GM23338 (cell line): ENCODE data around the gene GALNT16. TPM values are rescaled to one million over a fixed set of nuclear protein-coding genes. Genes with fewer than 3 reads are reported as not detected.

Source experiments
- ATAC-seq: fragments of 200-7000 bp; cut with Tn5 transposase; 3 replicates; pipeline ENCODE4 v1.9.1; 2020
- DNase-seq: peaks from one replicate; pipeline ENCODE4 v3.0.0-alpha.2; 2015; ENCODE audit warnings: low spot score
- H2AFZ ChIP-seq: fragments of 200-600 bp; sonication (generic); 2 replicates; pipeline ENCODE4 v1.8.0; 2016; ENCODE audit warnings: antibody characterized with exemption, mild to moderate bottlenecking, moderate library complexity
- H3F3A ChIP-seq: fragments of 200-600 bp; sonication (generic); replicated peaks from 2 replicates; pipeline ENCODE4 v1.8.0; 2017; ENCODE audit warnings: antibody characterized with exemption, mixed run types, low read depth
- H3K27ac ChIP-seq: fragments of 200-600 bp; sonication (generic); 2 replicates; pipeline ENCODE4 v1.6.1; 2016; ENCODE audit warnings: low read depth
- H3K27me3 ChIP-seq: fragments of 200-600 bp; sonication (generic); 2 replicates; pipeline ENCODE4 v1.8.0; 2016; ENCODE audit warnings: mild to moderate bottlenecking, mixed run types, moderate library complexity; ENCODE audit not compliant: insufficient read depth
- H3K36me3 ChIP-seq: fragments of 200-600 bp; sonication (generic); 2 replicates; pipeline ENCODE4 v1.8.0; 2016; ENCODE audit warnings: mild to moderate bottlenecking; ENCODE audit not compliant: insufficient read depth
- H3K4me1 ChIP-seq: fragments of 200-600 bp; sonication (generic); 2 replicates; pipeline ENCODE4 v1.8.0; 2016; ENCODE audit warnings: mild to moderate bottlenecking, moderate library complexity; ENCODE audit not compliant: insufficient read depth
- H3K4me2 ChIP-seq: fragments of 200-600 bp; sonication (generic); 2 replicates; pipeline ENCODE4 v1.7.1; 2017; ENCODE audit warnings: mixed run types
- H3K4me3 ChIP-seq: fragments of 200-600 bp; sonication (generic); 2 replicates; pipeline ENCODE4 v1.6.1; 2016; ENCODE audit warnings: mixed run types
- H3K79me2 ChIP-seq: fragments of 200-600 bp; sonication (generic); replicated peaks from 2 replicates; pipeline ENCODE4 v1.8.0; 2017; ENCODE audit warnings: mild to moderate bottlenecking; ENCODE audit not compliant: insufficient read depth
- H3K9me2 ChIP-seq: fragments of 200-600 bp; sonication (generic); 2 replicates; pipeline ENCODE4 v1.8.0; 2017; ENCODE audit not compliant: insufficient read depth
- H4K20me1 ChIP-seq: fragments of 200-600 bp; sonication (generic); replicated peaks from 2 replicates; pipeline ENCODE4 v1.8.0; 2017; ENCODE audit warnings: mild to moderate bottlenecking; ENCODE audit not compliant: insufficient read depth
- H3K27ac Mint-ChIP-seq: 2 replicates; pipeline ENCODE4 v1.8.0; 2020; ENCODE audit warnings: inconsistent platforms, mild to moderate bottlenecking, moderate library complexity, mixed read lengths
- H3K27me3 Mint-ChIP-seq: 3 replicates; pipeline ENCODE4 v1.8.0; 2022; ENCODE audit warnings: low read depth, mild to moderate bottlenecking, moderate library complexity, mixed read lengths, inconsistent platforms; ENCODE audit not compliant: insufficient read depth, poor library complexity
- H3K36me3 Mint-ChIP-seq: 3 replicates; pipeline ENCODE4 v1.8.0; 2021; ENCODE audit warnings: low read depth, mild to moderate bottlenecking, inconsistent platforms, moderate library complexity, mixed read lengths
- H3K4me1 Mint-ChIP-seq: 3 replicates; pipeline ENCODE4 v1.8.0; 2020; ENCODE audit warnings: mild to moderate bottlenecking, inconsistent platforms, mixed read lengths
- H3K4me3 Mint-ChIP-seq: 3 replicates; pipeline ENCODE4 v1.8.0; 2021; ENCODE audit warnings: moderate library complexity, mild to moderate bottlenecking, inconsistent platforms, mixed read lengths
- H3K9me3 Mint-ChIP-seq: 3 replicates; pipeline ENCODE4 v1.8.0; 2020; ENCODE audit warnings: moderate library complexity, mild to moderate bottlenecking, inconsistent platforms, mixed read lengths
- CREB1 ChIP-seq: fragments of 250-450 bp; sonication (Bioruptor Pico); IDR thresholded peaks from 2 replicates; pipeline ENCODE4 v1.5.0; 2020; ENCODE audit warnings: low read depth, mild to moderate bottlenecking, moderate library complexity
- CTCF ChIP-seq, 2 experiments: fragments of 200-600 bp in 1 of 2; sonication (generic) in 1 of 2; conservative IDR thresholded peaks; 2 replicates each; pipeline versions ENCODE4 v1.5.1 to v1.6.1; 2016 to 2017; ENCODE audit warnings: antibody characterized with exemption in 2 of 2, low read depth in 2 of 2, mild to moderate bottlenecking in 2 of 2, moderate library complexity in 1 of 2
- JUNB ChIP-seq: IDR thresholded peaks from one replicate; pipeline ENCODE4 v1.6.1; 2016; ENCODE audit warnings: antibody characterized with exemption; ENCODE audit not compliant: unreplicated experiment
- NANOG ChIP-seq: IDR thresholded peaks from 2 replicates; pipeline ENCODE4 v1.6.1; 2016; ENCODE audit warnings: antibody characterized with exemption, borderline replicate concordance
- STAT1 ChIP-seq: IDR thresholded peaks from one replicate; pipeline ENCODE4 v1.6.1; 2016; ENCODE audit warnings: antibody characterized with exemption; ENCODE audit not compliant: unreplicated experiment
- ZNF331 ChIP-seq: fragments of 250-450 bp; sonication (Bioruptor Pico); IDR thresholded peaks from 2 replicates; pipeline ENCODE4 v1.5.0; 2020; ENCODE audit warnings: low read depth, mild to moderate bottlenecking, moderate library complexity
- polyA plus RNA-seq: library from polyadenylated mRNA; unstranded; fragments of >200 nt; fragmentation: Nextera tagmentation; extraction: Ambion mirVana; gene quantifications from 2 replicates; pipeline ENCODE4 v1.2.1, GENCODE V29; 2016
- total RNA-seq: library from RNA; depleted of rRNA; stranded (reverse); fragments of >200 nt; shearing (Covaris generic); gene quantifications from 2 replicates; pipeline ENCODE4 v1.2.3, GENCODE V29; 2014
- TF ChIP-seq, protein P1 (sequence below): IDR thresholded peaks from 2 replicates; pipeline ENCODE4 v1.6.1; 2016; ENCODE audit warnings: antibody characterized with exemption
- TF ChIP-seq, protein P2 (sequence below): fragments of 250-450 bp; sonication (Bioruptor Pico); IDR thresholded peaks from 2 replicates; pipeline ENCODE4 v1.5.0; 2020; ENCODE audit warnings: mild to moderate bottlenecking, moderate library complexity
- TF ChIP-seq, protein P3 (sequence below): IDR thresholded peaks from one replicate; pipeline ENCODE4 v1.6.1; 2018; ENCODE audit warnings: antibody characterized with exemption; ENCODE audit not compliant: unreplicated experiment

GALNT16 gene
- total and polyA plus RNA-seq, 2 experiments from 2014 or later, result 1.5 to 2.9 TPM

DNA sequence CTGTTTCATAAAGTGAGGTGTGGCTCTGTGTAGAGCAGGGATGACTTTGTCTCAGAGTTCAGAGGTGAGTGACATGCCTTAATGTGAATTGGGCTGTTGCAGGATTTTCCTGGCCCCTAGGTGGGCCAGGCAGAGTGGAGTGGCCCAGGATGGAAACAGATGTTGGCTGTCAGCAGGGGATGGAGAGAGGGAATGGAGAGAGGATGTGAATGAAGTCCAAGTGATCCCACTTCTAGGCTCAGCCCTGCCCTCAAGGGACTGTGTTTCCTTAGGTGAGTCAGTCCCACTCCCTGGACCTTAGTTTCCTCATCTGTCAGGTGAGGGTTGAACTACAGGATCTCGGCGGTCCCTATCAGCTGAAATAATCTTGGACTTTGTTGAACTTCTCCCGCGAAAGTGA lies 7.5 kb downstream of the GALNT16 start (continued):
- TF ChIP-seq, protein P1, sequence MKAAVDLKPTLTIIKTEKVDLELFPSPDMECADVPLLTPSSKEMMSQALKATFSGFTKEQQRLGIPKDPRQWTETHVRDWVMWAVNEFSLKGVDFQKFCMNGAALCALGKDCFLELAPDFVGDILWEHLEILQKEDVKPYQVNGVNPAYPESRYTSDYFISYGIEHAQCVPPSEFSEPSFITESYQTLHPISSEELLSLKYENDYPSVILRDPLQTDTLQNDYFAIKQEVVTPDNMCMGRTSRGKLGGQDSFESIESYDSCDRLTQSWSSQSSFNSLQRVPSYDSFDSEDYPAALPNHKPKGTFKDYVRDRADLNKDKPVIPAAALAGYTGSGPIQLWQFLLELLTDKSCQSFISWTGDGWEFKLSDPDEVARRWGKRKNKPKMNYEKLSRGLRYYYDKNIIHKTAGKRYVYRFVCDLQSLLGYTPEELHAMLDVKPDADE, result no peak
- no peak for TF ChIP-seq ZNF331 (CRISPR knock-in tag)

DNA sequence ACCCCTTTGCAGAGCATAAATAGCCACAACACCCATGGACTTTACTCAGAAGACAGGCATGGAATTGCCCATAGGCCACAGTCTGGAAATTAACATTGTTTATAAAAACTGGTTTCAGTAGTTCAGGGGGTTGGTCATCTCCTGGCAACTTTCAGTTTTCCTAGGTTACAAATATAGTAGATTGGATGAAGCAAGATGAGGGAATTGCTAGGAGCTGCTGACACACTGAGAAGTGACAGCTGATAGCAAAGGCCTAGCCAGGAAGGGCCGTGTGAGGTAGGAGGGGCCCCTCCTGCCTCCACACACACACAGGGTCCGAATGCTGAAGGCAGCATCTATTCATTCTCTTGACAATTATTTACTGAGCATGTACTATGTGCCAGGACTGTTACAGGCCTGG lies 8.3 kb downstream of the GALNT16 start:
- Histone ChIP-seq H3K4me1 (no peaks in the 10 kb centered on the region), H3K27ac (no peak overlapping the region), H3K79me2 (no peaks in the 10 kb centered on the region), H3F3A (no peaks in the 10 kb centered on the region), H3K4me3 (no peak overlapping the region), H3K4me2 (no peak overlapping the region), H3K27me3 (peaks cover 1% of the 10 kb centered on the region; the same call in 1 of the 2 replicates), H3K9me2 (no peaks in the 10 kb centered on the region), H4K20me1 (no peaks in the 10 kb centered on the region), H3K36me3 (no peaks in the 10 kb centered on the region), H2AFZ (no peak overlapping the region)
- DNase-seq (no peak), ATAC-seq (no peak)
- no peak overlapping the region for H3K27ac Mint-ChIP-seq
- no peaks in the 10 kb centered on the region for H3K36me3 Mint-ChIP-seq
- peaks cover 1% of the 10 kb centered on the region for H3K27me3 Mint-ChIP-seq
- H3K4me3 Mint-ChIP-seq, result no peak overlapping the region
- TF ChIP-seq, protein P1, result no peak
- TF ChIP-seq CREB1 (CRISPR knock-in tag) (no peak), CTCF (conservative IDR thresholded peaks at IDR 0.05; ENCODE audit: low read depth in 2 of 2) (no peak), STAT1 (no peak), JUNB (no peak), ZNF331 (CRISPR knock-in tag) (no peak), NANOG (no peak)
- TF ChIP-seq, protein P2, sequence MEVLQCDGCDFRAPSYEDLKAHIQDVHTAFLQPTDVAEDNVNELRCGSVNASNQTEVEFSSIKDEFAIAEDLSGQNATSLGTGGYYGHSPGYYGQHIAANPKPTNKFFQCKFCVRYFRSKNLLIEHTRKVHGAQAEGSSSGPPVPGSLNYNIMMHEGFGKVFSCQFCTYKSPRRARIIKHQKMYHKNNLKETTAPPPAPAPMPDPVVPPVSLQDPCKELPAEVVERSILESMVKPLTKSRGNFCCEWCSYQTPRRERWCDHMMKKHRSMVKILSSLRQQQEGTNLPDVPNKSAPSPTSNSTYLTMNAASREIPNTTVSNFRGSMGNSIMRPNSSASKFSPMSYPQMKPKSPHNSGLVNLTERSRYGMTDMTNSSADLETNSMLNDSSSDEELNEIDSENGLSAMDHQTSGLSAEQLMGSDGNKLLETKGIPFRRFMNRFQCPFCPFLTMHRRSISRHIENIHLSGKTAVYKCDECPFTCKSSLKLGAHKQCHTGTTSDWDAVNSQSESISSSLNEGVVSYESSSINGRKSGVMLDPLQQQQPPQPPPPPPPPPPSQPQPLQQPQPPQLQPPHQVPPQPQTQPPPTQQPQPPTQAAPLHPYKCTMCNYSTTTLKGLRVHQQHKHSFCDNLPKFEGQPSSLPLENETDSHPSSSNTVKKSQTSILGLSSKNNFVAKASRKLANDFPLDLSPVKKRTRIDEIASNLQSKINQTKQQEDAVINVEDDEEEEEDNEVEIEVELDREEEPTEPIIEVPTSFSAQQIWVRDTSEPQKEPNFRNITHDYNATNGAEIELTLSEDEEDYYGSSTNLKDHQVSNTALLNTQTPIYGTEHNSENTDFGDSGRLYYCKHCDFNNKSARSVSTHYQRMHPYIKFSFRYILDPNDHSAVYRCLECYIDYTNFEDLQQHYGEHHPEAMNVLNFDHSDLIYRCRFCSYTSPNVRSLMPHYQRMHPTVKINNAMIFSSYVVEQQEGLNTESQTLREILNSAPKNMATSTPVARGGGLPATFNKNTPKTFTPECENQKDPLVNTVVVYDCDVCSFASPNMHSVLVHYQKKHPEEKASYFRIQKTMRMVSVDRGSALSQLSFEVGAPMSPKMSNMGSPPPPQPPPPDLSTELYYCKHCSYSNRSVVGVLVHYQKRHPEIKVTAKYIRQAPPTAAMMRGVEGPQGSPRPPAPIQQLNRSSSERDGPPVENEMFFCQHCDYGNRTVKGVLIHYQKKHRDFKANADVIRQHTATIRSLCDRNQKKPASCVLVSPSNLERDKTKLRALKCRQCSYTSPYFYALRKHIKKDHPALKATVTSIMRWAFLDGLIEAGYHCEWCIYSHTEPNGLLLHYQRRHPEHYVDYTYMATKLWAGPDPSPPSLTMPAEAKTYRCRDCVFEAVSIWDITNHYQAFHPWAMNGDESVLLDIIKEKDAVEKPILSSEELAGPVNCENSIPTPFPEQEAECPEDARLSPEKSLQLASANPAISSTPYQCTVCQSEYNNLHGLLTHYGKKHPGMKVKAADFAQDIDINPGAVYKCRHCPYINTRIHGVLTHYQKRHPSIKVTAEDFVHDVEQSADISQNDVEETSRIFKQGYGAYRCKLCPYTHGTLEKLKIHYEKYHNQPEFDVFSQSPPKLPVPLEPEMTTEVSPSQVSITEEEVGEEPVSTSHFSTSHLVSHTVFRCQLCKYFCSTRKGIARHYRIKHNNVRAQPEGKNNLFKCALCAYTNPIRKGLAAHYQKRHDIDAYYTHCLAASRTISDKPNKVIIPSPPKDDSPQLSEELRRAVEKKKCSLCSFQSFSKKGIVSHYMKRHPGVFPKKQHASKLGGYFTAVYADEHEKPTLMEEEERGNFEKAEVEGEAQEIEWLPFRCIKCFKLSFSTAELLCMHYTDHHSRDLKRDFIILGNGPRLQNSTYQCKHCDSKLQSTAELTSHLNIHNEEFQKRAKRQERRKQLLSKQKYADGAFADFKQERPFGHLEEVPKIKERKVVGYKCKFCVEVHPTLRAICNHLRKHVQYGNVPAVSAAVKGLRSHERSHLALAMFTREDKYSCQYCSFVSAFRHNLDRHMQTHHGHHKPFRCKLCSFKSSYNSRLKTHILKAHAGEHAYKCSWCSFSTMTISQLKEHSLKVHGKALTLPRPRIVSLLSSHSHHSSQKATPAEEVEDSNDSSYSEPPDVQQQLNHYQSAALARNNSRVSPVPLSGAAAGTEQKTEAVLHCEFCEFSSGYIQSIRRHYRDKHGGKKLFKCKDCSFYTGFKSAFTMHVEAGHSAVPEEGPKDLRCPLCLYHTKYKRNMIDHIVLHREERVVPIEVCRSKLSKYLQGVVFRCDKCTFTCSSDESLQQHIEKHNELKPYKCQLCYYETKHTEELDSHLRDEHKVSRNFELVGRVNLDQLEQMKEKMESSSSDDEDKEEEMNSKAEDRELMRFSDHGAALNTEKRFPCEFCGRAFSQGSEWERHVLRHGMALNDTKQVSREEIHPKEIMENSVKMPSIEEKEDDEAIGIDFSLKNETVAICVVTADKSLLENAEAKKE (CRISPR knock-in tag), result no peak
- TF ChIP-seq, protein P3, sequence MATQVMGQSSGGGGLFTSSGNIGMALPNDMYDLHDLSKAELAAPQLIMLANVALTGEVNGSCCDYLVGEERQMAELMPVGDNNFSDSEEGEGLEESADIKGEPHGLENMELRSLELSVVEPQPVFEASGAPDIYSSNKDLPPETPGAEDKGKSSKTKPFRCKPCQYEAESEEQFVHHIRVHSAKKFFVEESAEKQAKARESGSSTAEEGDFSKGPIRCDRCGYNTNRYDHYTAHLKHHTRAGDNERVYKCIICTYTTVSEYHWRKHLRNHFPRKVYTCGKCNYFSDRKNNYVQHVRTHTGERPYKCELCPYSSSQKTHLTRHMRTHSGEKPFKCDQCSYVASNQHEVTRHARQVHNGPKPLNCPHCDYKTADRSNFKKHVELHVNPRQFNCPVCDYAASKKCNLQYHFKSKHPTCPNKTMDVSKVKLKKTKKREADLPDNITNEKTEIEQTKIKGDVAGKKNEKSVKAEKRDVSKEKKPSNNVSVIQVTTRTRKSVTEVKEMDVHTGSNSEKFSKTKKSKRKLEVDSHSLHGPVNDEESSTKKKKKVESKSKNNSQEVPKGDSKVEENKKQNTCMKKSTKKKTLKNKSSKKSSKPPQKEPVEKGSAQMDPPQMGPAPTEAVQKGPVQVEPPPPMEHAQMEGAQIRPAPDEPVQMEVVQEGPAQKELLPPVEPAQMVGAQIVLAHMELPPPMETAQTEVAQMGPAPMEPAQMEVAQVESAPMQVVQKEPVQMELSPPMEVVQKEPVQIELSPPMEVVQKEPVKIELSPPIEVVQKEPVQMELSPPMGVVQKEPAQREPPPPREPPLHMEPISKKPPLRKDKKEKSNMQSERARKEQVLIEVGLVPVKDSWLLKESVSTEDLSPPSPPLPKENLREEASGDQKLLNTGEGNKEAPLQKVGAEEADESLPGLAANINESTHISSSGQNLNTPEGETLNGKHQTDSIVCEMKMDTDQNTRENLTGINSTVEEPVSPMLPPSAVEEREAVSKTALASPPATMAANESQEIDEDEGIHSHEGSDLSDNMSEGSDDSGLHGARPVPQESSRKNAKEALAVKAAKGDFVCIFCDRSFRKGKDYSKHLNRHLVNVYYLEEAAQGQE, result no peak
- peaks cover 4% of the 10 kb centered on the region for H3K4me1 Mint-ChIP-seq
- H3K9me3 Mint-ChIP-seq, result no peaks in the 10 kb centered on the region
